WI38 (cell line): ENCODE data around the gene FOXP3.

Experiments used
- H3K4me3 ChIP-seq: 2 replicates; pipeline ENCODE4 v1.5.1; 2011; ENCODE audit warnings: low read depth, mild to moderate bottlenecking, control low read depth, low read length
- CTCF ChIP-seq: IDR thresholded peaks from 2 replicates; pipeline ENCODE4 v1.5.1; 2012; ENCODE audit warnings: low read depth, mild to moderate bottlenecking, control low read depth, low read length

FOXP3 gene

GRCh38 chrX:49208399-49208798 lies 56.1 kb downstream of the FOXP3 start:
- no peak overlapping the region for H3K4me3 ChIP-seq
- TF ChIP-seq CTCF, result no peak

GRCh38 chrX:49206543-49206942 lies 58.0 kb downstream of the FOXP3 start:
- TF ChIP-seq CTCF, result no peak
- no peak overlapping the region for H3K4me3 ChIP-seq

- no peak overlapping the region for H3K4me3 ChIP-seq
- TF ChIP-seq CTCF, result no peak
These were observed 59.1 kb downstream of the FOXP3 start for GRCh38 chrX:49205443-49205842.

- H3K4me3 ChIP-seq, result no peak overlapping the region
- no peak for TF ChIP-seq CTCF
These were observed 59.8 kb downstream of the FOXP3 start for GRCh38 chrX:49204709-49205108.

GRCh38 chrX:49204017-49204416 lies 60.5 kb downstream of the FOXP3 start:
- H3K4me3 ChIP-seq, result no peak overlapping the region
- no peak for TF ChIP-seq CTCF

- no peak overlapping the region for H3K4me3 ChIP-seq
- TF ChIP-seq CTCF, result no peak
These were observed 61.0 kb downstream of the FOXP3 start for GRCh38 chrX:49203536-49203935.

GRCh38 chrX:49202022-49202421 lies 62.5 kb downstream of the FOXP3 start:
- H3K4me3 ChIP-seq, result no peak overlapping the region
- TF ChIP-seq CTCF, result no peak
